GM18861 (cell line): Measurements from ENCODE around the gene TUBE1.

Experiments used
- ATAC-seq: cut with Tn5 transposase; IDR thresholded peaks from one replicate; pipeline ENCODE4 v1.9.1; 2021; ENCODE audit not compliant: unreplicated experiment

TUBE1 gene

DNA sequence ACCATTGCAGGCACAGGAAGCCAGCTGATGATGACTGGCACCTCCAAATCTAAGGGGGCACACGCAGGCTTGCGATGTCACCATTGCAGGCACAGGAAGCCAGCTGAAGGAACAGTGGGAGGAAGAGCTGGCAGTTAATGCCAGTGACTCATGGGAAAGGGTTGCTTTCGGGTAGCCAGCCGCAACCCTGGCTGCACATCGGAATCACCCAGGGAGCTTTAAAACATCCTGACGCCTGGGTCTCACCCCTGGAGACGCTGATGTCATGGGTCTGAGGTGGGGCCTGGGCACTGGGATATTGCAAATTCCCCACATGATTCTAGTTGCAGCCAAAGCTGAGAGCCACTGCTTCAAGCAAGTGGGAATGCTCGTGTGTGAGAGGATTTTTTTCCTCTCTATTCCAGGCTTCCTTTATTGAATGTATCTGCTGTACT is 49.5 kb downstream of the TUBE1 start:
- no peak for ATAC-seq

DNA sequence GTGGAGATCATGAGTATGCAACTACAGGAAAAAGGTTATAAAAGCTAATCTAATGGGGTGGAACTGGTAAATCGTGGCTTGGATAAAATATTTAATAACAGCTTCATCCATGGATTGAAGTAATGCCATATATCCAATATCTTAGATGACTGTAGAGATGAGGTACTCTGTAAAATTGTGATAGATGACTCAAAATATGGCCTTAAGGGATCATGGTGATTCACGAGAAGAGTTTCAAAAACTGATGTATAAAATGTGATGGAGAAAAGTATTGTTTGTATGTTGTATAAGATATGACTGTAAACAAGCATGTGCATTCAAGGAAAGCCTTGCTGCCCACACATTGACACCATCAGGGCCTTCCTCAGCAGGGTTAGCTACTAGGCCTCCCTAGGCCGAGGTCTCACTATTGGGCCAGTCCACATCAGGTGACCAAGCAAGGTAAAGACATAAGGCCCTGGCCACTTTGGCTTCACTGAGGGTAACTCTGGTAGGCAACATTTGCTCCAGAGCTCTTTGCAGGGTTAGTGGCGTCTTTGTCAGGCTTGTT is 51.1 kb downstream of the TUBE1 start:
- ATAC-seq, result no peak

DNA sequence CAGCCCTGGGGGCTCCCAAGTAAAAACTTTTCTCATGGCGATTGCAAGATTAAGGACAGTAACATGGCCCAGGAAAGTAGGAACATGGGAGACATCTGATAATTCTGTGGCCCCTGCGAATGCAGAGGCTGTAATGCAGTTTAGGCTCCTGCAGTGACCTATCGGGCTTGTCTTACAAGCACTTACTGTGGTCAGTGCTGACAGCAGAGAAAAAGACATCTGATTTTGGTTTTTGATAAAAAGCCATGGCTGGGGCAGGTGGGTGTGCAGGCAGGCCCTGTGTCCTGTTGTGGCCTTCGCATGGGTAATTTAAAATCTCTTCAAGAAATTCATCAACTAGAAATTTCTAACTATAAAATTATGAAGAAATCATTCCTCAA is 52.7 kb downstream of the TUBE1 start:
- no peak for ATAC-seq

DNA sequence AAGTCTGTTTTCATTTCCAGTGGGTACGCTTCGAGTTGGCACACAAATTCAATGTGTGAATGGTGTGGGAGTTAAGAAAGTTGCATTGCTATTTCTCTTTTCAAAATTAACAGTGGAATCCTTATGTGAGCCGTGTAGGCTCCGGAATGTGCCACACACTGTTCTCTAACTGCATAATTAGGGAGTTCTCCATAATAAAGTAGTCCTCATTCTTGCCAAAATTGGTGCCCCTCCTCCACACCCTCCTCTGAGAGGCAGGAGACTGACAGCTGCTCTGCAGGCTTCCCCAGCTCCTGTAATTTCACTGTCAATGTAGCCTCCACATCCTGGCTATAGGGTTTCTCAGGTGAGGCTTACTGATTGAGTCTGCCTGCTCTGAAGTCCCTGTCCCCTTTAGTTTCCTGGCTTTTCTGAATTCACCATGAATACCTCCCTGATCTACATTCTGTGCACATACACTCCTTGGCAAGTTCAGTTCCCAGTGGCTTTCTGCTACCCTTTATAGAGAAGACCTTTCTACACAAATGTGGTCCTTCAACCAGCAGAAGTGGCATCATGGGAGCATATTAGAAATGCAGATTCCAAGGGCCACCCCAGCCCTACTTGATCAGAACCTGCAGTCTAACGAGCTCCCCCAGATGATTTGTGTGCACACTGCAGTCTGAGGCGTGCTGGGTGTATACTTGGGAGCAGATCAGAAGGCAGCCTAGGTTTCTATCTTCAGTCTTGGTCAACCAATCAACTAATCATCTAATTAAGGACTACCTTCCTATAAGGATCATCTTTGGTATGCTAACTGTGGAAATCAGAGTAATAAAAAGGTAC is 53.3 kb downstream of the TUBE1 start:
- no peak for ATAC-seq

DNA sequence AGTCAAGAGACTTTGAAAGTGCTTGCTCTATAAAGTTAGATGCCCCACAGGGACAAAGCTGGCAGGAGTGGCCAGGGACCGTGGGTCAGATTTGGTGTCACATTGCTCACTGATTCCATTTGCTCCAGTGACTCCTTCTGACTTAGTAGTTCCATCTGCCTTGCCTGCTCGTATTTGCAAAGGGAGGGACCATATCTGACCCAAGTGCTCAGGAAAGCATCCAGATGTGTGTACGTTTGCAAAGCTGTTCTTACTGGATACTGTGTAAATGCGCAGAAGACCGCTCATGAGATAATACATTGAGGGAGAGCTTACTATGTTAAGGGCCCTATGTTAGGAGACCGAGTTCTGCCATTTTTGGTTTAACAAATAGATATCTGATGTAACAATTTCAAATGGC is 54.6 kb downstream of the TUBE1 start:
- no peak for ATAC-seq

DNA sequence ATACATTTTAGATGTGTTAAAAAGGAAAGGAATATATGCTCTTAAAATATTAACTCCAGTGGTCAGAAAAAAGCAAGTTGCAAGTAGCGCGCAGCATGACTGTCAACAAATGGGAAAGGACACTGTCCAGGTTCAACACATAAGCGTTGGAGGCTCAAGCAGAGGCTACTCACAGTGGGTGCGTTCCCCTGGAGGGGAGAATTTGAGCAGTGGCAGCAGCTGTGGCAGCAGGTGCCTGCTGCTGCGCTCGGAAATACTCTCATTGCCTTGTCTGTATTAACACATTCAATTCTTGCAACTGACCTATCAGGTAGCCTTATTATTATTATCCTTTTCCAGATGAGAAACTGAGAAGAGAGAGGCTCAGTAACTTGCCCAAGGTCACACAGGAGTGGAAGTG is 55.3 kb downstream of the TUBE1 start:
- no peak for ATAC-seq

DNA sequence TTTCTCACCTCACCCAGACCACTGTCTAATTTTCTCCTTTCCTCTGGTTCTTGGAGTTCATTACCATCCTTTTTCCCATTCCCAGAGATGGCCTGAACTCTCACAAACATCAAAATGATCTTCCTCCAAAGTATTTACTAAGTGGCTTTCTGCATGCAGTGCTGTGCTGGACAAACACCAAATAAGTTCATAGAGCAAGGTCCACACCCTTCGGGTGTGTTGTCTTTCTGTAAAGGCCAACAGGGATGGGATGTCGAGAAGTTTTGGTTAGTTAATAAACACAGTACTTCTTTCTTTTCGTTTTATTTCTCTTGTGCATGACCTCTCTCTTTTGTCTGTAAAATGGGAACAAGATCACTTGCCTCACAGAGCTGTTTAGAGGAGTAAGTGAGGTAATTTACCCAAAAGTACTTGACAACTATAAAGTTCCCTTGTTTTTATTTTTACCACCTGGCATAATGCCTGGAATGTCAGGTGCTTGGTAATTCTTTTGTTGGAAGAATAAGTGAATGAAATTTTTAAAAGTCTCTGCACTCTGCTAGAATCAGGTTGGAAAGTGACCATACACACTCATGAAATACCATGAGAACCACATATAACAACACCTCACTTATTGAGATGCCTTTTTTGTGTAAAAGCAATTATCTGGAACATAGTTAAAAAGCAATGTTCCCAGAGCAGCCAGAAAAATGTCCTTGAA is 56.2 kb downstream of the TUBE1 start:
- no peak for ATAC-seq

DNA sequence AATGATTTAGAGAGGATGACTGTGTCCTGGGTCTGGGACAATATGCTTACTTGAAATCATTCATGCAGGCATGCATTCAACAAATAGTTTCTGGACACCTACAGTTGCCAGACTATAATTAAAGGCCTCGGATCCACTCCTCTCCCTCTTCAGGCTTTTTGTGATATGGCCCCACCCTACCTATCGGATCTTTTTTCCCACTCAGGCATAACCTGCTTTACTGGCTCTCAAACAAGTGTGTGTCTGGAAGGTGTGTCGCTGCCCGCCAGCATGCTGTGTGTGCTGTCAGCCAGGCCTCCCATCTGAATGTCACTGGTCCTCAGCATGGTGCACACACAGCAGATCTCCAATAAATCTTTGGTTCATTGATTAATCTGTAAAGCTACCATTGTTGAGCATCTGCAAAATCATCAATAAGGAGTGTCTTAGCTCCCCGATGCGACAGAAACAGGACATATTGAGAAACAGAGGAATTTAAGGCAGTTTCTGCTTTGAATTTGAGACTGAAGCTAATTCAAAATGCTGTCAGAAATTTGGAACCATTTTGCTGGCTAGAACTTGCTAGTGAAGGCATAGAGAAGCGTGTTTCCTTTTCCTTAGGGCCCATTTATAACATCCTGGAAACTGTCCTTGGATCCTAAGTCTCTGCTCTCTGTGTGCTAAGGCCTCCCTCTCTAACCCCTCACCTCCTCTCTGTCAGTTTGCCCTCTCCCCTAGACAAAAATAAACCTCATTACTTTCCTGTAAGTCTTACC is 56.9 kb downstream of the TUBE1 start:
- no peak for ATAC-seq

DNA sequence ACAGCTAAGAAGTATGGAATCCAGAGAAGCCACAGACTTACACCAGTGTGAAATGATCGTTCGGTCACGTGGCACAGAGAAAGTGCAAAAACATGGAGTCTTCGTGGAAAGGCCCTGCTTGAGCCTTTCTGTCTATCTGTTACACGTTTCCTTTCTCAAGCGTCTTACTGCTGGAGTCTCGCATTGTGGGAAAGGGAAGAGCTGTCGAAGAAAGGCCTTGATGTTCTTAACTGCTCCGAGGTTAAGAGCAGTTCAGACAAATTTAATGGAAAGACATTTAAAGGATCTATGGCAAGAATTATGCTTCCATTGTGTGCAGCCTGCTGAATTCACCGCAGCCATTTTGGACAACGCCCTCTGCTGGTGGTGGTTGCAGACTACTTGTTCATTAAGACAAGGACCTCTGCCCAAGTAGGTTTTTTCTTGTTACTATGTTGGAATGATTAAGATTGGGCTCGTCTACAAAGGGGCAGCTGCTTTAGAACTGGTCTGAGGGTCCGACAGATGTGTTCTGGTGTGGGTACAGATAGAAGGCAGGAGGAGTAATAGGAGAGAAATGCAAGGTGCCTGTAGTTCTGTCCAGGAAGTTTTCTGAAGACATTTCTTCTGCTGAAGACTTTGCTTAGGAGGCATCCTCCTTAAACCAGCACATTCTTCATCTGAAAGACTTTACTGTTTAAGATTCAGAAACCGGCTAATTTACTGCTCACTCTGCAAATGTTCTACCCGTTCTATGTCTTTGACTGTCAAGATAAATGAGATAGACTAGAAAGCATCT is 58.0 kb downstream of the TUBE1 start:
- no peak for ATAC-seq

DNA sequence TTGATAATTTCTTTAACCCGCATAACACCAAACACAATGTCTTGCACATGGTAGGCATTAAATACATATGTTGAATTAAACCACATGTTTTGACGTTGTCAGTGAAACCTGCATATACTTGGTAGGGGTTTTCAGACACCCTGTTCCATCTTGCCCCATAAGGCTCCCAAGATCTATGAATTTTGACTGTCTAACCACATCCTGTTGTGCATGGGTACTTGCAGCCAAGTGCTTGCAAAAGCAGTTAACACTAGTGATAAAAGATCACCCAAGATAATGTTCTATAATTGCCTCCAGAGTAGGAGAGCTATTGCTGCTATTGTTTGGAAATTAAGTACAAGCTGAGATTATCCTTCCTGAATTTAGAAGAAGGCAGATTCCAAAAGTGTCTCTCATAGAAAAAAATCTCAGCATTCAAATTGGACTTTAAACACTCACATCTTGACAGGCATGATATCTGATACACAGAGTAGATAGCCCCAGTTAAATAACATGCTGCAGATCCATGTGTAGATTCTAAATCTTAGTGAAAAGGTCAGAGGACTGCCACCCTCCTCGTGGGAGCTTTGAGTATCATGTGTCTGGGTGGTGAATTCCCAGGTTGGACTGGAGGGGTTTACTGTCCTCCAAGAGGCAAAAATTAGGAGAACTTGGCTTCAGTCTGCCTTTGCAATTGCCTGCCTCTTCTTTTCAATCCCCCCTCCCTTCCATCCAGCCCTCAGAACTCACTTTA is 59.2 kb downstream of the TUBE1 start:
- peak; percentile 73 for ATAC-seq

DNA sequence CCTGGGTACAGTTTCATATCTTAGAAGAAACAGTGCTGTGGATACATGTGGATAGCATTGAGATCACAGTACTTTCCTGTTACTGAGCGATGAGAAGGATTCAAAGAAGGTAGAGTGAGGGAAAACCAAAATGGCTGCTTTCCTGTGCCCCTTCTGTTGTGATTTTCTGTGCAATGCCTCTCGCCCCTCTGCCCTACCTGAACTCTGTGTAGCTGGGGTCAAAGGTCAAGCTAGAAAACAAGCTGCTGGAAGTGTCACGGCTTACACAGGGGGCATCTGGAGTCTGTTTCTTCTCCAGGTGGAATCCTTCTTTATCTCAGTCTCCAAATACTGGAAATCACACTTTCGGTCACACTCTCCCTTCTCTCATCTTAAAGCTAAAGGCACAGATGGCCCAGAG is 60.3 kb downstream of the TUBE1 start:
- ATAC-seq, result no peak

DNA sequence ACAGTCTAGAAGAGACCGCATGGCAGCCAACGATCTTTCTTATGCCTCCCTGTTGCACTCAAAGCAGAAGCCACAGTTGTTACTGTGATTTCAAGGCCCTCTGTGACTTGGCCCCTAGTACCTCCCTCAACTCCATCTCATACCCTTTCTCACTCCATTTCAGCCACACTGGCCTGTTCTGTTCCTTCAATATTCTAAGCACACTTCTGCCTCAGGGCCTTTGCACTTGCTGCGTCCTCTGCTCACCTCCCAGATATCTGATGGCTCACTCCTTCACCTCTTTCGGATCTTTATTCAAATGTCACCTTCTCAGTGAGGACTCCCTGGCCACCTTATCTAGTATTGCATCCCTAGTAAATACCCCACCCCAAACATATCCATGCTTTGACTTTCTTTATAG is 62.8 kb downstream of the TUBE1 start:
- no peak for ATAC-seq

DNA sequence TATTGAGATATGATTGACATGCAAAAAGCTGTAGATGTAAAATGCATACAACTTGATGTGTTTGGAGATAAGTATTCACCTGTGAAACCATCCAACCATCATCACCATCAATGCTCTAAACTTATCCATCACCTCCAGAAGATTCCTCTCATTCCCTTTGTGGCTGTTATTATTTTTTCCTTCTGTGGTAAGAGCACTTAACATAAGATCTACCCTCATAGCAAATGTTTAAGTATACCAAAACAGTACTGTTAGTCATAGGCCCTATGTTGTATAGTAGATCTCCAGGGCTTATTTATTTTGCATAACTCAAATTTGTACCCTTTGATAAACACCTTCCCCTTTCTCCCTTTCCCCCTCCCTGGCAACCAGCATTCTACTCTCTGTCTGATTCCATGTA is 64.5 kb downstream of the TUBE1 start:
- no peak for ATAC-seq

DNA sequence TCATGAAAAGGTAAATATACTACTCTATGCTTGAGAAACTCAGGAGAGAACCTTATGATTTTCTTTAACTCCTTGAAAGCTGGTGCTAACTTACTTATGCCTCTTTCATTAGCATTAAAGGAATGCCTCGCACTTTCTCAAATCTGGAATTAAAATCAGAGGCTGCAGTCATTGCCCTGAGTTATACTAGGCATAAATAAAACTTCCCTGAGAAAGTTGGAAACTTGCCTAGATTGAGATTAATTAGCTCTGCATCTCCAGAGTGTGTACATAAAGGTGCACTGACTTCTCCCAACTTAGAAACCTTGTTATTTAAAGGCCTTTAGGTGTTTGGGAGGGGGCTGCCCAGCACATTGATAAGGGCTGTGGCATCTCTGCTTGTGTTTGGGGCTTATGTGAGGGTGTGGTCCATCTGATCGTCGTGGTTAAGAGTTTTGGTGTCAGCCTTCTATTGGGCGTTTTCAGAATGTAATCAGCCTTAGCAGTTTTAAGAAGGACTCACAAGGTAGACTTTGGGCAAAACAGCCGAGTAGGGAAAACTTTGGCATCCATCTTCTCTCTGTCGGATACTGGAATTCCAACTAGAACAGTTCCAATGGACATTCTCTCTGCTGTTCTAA is 65.5 kb downstream of the TUBE1 start:
- no peak for ATAC-seq
